Heart right ventricle (tissue), 16 donors: ENCODE measurements around the gene SAG. TPM values are rescaled to one million over a fixed set of nuclear protein-coding genes. Genes with fewer than 3 reads are reported as not detected.

Experiments
- ATAC-seq, 8 donors: fragments of 200-7000 bp; cut with Tn5 transposase; one replicate each; pipeline ENCODE4 v1.9.1; 2020; ENCODE audit warnings: mild to moderate bottlenecking in 8 of 8, moderate library complexity in 8 of 8, moderate number of reproducible peaks in 1 of 8
- DNase-seq, 2 donors: peaks; one replicate each; pipeline ENCODE4 v3.0.0-alpha.2; 2020
- H3K27ac ChIP-seq, 10 donors: fragments of 200-600 bp; sonication (generic) in 2 of 10; one replicate each; pipeline versions ENCODE4 v1.5.0 to v1.8.0; 2020 to 2022; ENCODE audit warnings: mild to moderate bottlenecking in 3 of 10
- H3K27me3 ChIP-seq, 7 donors: fragments of 200-600 bp; one replicate each; pipeline ENCODE4 v1.8.0; 2021 to 2022; ENCODE audit warnings: mild to moderate bottlenecking in 2 of 7
- H3K36me3 ChIP-seq, 9 donors: fragments of 200-600 bp; sonication (generic) in 1 of 9; one replicate each; pipeline versions ENCODE4 v1.5.0 to v1.8.0; 2020 to 2022; ENCODE audit warnings: mild to moderate bottlenecking in 2 of 9
- H3K4me1 ChIP-seq, 9 donors: fragments of 200-600 bp; sonication (generic) in 1 of 9; one replicate each; pipeline versions ENCODE4 v1.5.0 to v1.8.0; 2020 to 2022; ENCODE audit warnings: mild to moderate bottlenecking in 4 of 9
- H3K4me3 ChIP-seq, 10 donors: fragments of 200-600 bp; sonication (generic) in 2 of 10; one replicate each; pipeline versions ENCODE4 v1.5.0 to v1.8.0; 2020 to 2022; ENCODE audit warnings: mild to moderate bottlenecking in 7 of 10, moderate library complexity in 2 of 10
- H3K9me3 ChIP-seq, 11 donors: fragments of 200-600 bp in 10 of 11; sonication (generic) in 2 of 11; one replicate each; pipeline versions ENCODE4 v1.5.0 to v1.8.0; 2013 to 2022; ENCODE audit warnings: mild to moderate bottlenecking in 2 of 11, control low read depth in 1 of 11, moderate library complexity in 1 of 11
- CTCF ChIP-seq, 9 donors: fragments of 200-600 bp; sonication (generic) in 2 of 9; IDR thresholded peaks; one replicate each; pipeline versions ENCODE4 v1.5.0 to v1.8.0; 2021 to 2022; ENCODE audit warnings: antibody characterized with exemption in 9 of 9, mild to moderate bottlenecking in 5 of 9, moderate library complexity in 1 of 9
- WGBS, 2 donors: extraction: QIAGEN DNeasy Blood & Tissue Kit; methylation state at CpG; one replicate each; pipeline ENCODE4 v1.1.7; 2013; ENCODE audit warnings: inconsistent platforms in 1 of 2; 5-methylcytosine and 5-hydroxymethylcytosine counted together
- intact Hi-C, 10 donors: fragments of 100-400 bp; cut with DNase I; formaldehyde crosslinking; loops; one replicate each; pipeline versions ENCODE4 v1.11.1 to v1.14.2; 2022
- polyA plus RNA-seq, 2 donors: library from polyadenylated mRNA; stranded (reverse); fragments of 200-250 nt; gene quantifications; one replicate each; pipeline ENCODE4 v1.2.3, GENCODE V29; 2013
- total RNA-seq, 10 donors: library from RNA; stranded (reverse); fragmentation: NEBNext Ultra II Directional in 3 of 10; extraction: Animal tissue kit (Norgen Biotek cat#: 25700) in 3 of 10; gene quantifications; one replicate each; pipeline versions ENCODE4 v1.2.1 to v1.2.4, GENCODE V29; 2021 to 2023
- donor health status: Arrhythmogenic right ventricular cardiomyopathy.
- donor health status: ischemic (EF 13 %, LVEDD 7.1; RV severe dilation, severe dysfunction).
- donor health status: healthy with polysubstance abuse.
- donor health status: DM: no; HTN: yes; CAD: no.
- donor health status: DM: no; HTN: no; CAD: no.
- donor health status: ischemic (EF 25% LVEDD 6.9; RV normal size, moderate dysfunction).
- donor health status: ischemic (EF 25% LVEDD 5.7; RV mildly dilated, moderate dysfunction).
- donor health status: healthy.
- donor health status: DM: yes; HTN: yes; CAD: no.
- donor health status: Ischemic cardiomyopathy.
- donor health status: ischemic (EF 35%, LVEDD 5.7; RV mildly dilated, moderate dysfunction).
- donor health status: nonischemic (EF 11% LVEDD 7.7; RV severe dilation, severe dysfunction).
- donor health status: DM: yes; HTN: yes; CAD: no.
- donor health status: PGD.
- donor health status: ischemic (EF 29% LVEDD 5.4; RV normal size, mild dysfunction).
- donor health status: nonischemic (EF 23%, LVEDD 6.1; RV moderate dilation, normal function).

Gene SAG
- total and polyA plus RNA-seq, 12 donors: not detected

- intact Hi-C loops: no loop called here
- no peak overlapping the region for H3K27ac ChIP-seq
- peak in 2 of 9 donors; percentile 22 to 26 for TF ChIP-seq CTCF (IDR thresholded peaks at IDR 0.05)
- WGBS, 2 donors: 82 to 85% methylated on average over 10 of the region's 10 CpGs
- no peaks in the 10 kb centered on the region for H3K27me3 ChIP-seq
- ATAC-seq (no peak), DNase-seq (no peak)
- H3K36me3 ChIP-seq: peaks cover 0 to 9% (median 0%) of the 10 kb centered on the region in 9 donors
- H3K4me1 ChIP-seq: peaks cover 17 to 64% (median 48%) of the 10 kb centered on the region in 9 donors
- no peak overlapping the region for H3K4me3 ChIP-seq
- no peaks in the 10 kb centered on the region for H3K9me3 ChIP-seq
Observed at GRCh38 chr2:233384015-233384414, 76.4 kb downstream of the SAG start.

GRCh38 chr2:233384811-233385488, 77.3 kb downstream of the SAG start:
- Histone ChIP-seq H3K27me3 (no peaks in the 10 kb centered on the region), H3K36me3 (peaks cover 0 to 18% (median 0%) of the 10 kb centered on the region in 9 donors), H3K27ac (peak overlapping the region in 6 of 10 donors; percentile 18 to 92 (median 46)), H3K4me1 (peaks cover 17 to 65% (median 50%) of the 10 kb centered on the region in 9 donors), H3K4me3 (no peak overlapping the region), H3K9me3 (no peaks in the 10 kb centered on the region)
- intact Hi-C loops: loop anchor here in 1 of 10 donors (5.0 kb wide), 1 partner anchor 57 kb away; no protein-coding TSS in a partner anchor
- ATAC-seq (no peak), DNase-seq (no peak)
- WGBS, 2 donors: 83 to 84% methylated on average over 12 of the region's 12 CpGs
- no peak for TF ChIP-seq CTCF (IDR thresholded peaks at IDR 0.05)

- Histone ChIP-seq H3K27ac (peak overlapping the region in 6 of 10 donors; percentile 44 to 92 (median 78)), H3K27me3 (no peaks in the 10 kb centered on the region), H3K36me3 (peaks cover 0 to 24% (median 5%) of the 10 kb centered on the region in 9 donors), H3K9me3 (no peaks in the 10 kb centered on the region), H3K4me3 (no peak overlapping the region), H3K4me1 (peaks cover 17 to 61% (median 50%) of the 10 kb centered on the region in 9 donors)
- ATAC-seq (no peak), DNase-seq (no peak)
- no peak for TF ChIP-seq CTCF (IDR thresholded peaks at IDR 0.05)
- 51 to 65% methylated on average over 14 of the region's 14 CpGs for WGBS, 2 donors
- intact Hi-C loops: loop anchor here in 1 of 10 donors (5.0 kb wide), 1 partner anchor 57 kb away; no protein-coding TSS in a partner anchor
Observed at GRCh38 chr2:233385489-233386044, 78.0 kb downstream of the SAG start.

GRCh38 chr2:233386382-233387041, 78.9 kb downstream of the SAG start:
- DNase-seq (peak in 1 of 2 donors; percentile 16), ATAC-seq (peak in 7 of 8 donors; percentile 5 to 38 (median 29))
- Histone ChIP-seq H3K36me3 (peaks cover 0 to 34% (median 11%) of the 10 kb centered on the region in 9 donors), H3K27me3 (no peaks in the 10 kb centered on the region), H3K4me1 (peaks cover 17 to 61% (median 50%) of the 10 kb centered on the region in 9 donors), H3K9me3 (no peaks in the 10 kb centered on the region), H3K27ac (peak overlapping the region; percentile 11 to 92 (median 84)), H3K4me3 (no peak overlapping the region)
- TF ChIP-seq CTCF (IDR thresholded peaks at IDR 0.05): no peak
- intact Hi-C loops: loop anchor here in 1 of 10 donors (5.0 kb wide), 1 partner anchor 56 kb away; no protein-coding TSS in a partner anchor
- 53 to 59% methylated on average over 13 of the region's 13 CpGs for WGBS, 2 donors
